HEK293T (cell line): Measurements from ENCODE around the gene CCDC68.

Experiments
- BHLHE40 ChIP-seq: fragments of 450-650 bp; IDR thresholded peaks from 2 replicates; pipeline ENCODE4 v1.6.1; 2016; ENCODE audit warnings: mild to moderate bottlenecking, moderate library complexity, borderline replicate concordance
- CTBP1 ChIP-seq: fragments of 450-650 bp; IDR thresholded peaks from 2 replicates; pipeline ENCODE4 v1.6.1; 2016; ENCODE audit warnings: borderline replicate concordance
- ELF4 ChIP-seq: fragments of 450-650 bp; IDR thresholded peaks from 2 replicates; pipeline ENCODE4 v1.6.1; 2017; ENCODE audit warnings: antibody characterized with exemption
- FOXA1 ChIP-seq: fragments of 450-650 bp; IDR thresholded peaks from 2 replicates; pipeline ENCODE4 v1.6.1; 2016; ENCODE audit warnings: mild to moderate bottlenecking
- FOXK2 ChIP-seq: fragments of 450-650 bp; IDR thresholded peaks from 2 replicates; pipeline ENCODE4 v1.6.1; 2016; ENCODE audit warnings: mild to moderate bottlenecking
- FOXM1 ChIP-seq: fragments of 450-650 bp; IDR thresholded peaks from 2 replicates; pipeline ENCODE4 v1.6.1; 2017; ENCODE audit warnings: mild to moderate bottlenecking, borderline replicate concordance
- HDGF ChIP-seq: fragments of 450-650 bp; IDR thresholded peaks from 2 replicates; pipeline ENCODE4 v1.6.1; 2017; ENCODE audit warnings: antibody characterized with exemption, borderline replicate concordance
- NFRKB ChIP-seq: fragments of 450-650 bp; IDR thresholded peaks from 2 replicates; pipeline ENCODE4 v1.6.1; 2016; ENCODE audit warnings: mild to moderate bottlenecking, moderate library complexity
- SP1 ChIP-seq: fragments of 450-650 bp; IDR thresholded peaks from 2 replicates; pipeline ENCODE4 v1.6.1; 2017
- SUZ12 ChIP-seq: fragments of 450-650 bp; IDR thresholded peaks from 2 replicates; pipeline ENCODE4 v1.6.1; 2016; ENCODE audit warnings: mild to moderate bottlenecking
- TARDBP ChIP-seq: fragments of 450-650 bp; IDR thresholded peaks from 2 replicates; pipeline ENCODE4 v1.6.1; 2016
- ZNF384 ChIP-seq: fragments of 450-650 bp; IDR thresholded peaks from 2 replicates; pipeline ENCODE4 v1.6.1; 2016
- TF ChIP-seq, protein P1 (sequence below): fragments of 450-650 bp; IDR thresholded peaks from 2 replicates; pipeline ENCODE4 v1.6.1; 2016

DNA sequence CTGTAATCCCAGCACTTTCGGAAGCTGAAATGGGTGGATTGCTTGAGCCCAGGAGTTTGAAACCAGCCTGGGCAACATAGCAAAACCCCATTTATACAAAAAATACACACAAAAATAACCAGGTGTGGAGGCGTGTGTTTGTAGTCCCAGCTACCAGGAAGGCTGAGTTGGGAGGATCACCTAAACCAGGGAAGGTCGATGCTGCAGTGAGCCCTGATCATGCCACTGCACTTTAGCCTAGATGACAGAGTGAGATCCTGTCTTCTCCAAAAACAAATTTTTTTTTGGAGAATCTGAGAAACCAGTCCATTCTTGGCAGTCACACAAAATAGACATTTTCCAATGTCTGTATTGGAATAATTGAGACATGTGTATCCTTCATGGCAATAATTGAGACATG, 84.2 kb downstream of the CCDC68 start:
- TF ChIP-seq, protein P1, sequence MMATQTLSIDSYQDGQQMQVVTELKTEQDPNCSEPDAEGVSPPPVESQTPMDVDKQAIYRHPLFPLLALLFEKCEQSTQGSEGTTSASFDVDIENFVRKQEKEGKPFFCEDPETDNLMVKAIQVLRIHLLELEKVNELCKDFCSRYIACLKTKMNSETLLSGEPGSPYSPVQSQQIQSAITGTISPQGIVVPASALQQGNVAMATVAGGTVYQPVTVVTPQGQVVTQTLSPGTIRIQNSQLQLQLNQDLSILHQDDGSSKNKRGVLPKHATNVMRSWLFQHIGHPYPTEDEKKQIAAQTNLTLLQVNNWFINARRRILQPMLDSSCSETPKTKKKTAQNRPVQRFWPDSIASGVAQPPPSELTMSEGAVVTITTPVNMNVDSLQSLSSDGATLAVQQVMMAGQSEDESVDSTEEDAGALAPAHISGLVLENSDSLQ: no peak
- TF ChIP-seq ELF4 (no peak), TARDBP (no peak), ZNF384 (no peak), FOXM1 (no peak), BHLHE40 (no peak), SP1 (no peak), FOXA1 (no peak), NFRKB (no peak), SUZ12 (no peak), FOXK2 (no peak), CTBP1 (no peak), HDGF (no peak)
